HepG2 (cell line): ENCODE data around the gene ATN1. TPM values are rescaled to one million over a fixed set of nuclear protein-coding genes. Genes with fewer than 3 reads are reported as not detected.

Source experiments
- THYN1 ChIP-seq: sonication (generic); formaldehyde crosslinking; IDR thresholded peaks from 2 replicates; pipeline ENCODE4 v1.8.1; 2023; ENCODE audit warnings: low read depth, mild to moderate bottlenecking, moderate library complexity, missing genetic modification reagents, borderline replicate concordance
- microRNA counts: library from miRNA; unstranded; fragments of <30 nt; microRNA quantifications from one replicate; lab custom pipeline; 2015
- microRNA-seq: library from miRNA; unstranded; fragments of <30 nt; microRNA quantifications from one replicate; pipeline ENCODE4, GENCODE V29; 2020
- polyA plus RNA-seq, 8 experiments: library from polyadenylated mRNA; depleted of rRNA in 3 of 8; stranded (reverse) in 7 of 8; unstranded in 1 of 8; fragments of >200 nt; fragmentation: Illumina TruSeq in 4 of 8; extraction: Trizol in 4 of 8; gene quantifications; 2 replicates each; pipeline versions ENCODE4 v1.2.1 to v1.2.3, GENCODE V29; 2011 to 2016; ENCODE audit warnings: low read depth in 4 of 8, missing spikeins in 1 of 8, mixed read lengths in 1 of 8; ENCODE audit not compliant: insufficient read depth in 1 of 8
- small RNA-seq, 3 experiments: library from RNA; depleted of rRNA; stranded (forward); fragments of <200 nt; gene quantifications; one replicate each; pipeline ENCODE3, GENCODE V24; 2012; ENCODE audit warnings: low read depth in 2 of 3, low replicate concordance in 1 of 3; ENCODE audit not compliant: insufficient read length in 3 of 3, insufficient read depth in 2 of 3
- total RNA-seq, 5 experiments: library from RNA; depleted of rRNA; stranded (reverse); fragments of >200 nt; fragmentation: Illumina TruSeq; extraction: Trizol; gene quantifications; 2 replicates each; pipeline ENCODE4 v1.2.3, GENCODE V29; 2016; ENCODE audit warnings: low read depth in 1 of 5

The ATN1 gene
- total and polyA plus RNA-seq, 2 of the 13 experiments (the other 11 are each of a cell fraction or from before 2014, with no cell fraction given) = 2.1 to 8.6 TPM

DNA sequence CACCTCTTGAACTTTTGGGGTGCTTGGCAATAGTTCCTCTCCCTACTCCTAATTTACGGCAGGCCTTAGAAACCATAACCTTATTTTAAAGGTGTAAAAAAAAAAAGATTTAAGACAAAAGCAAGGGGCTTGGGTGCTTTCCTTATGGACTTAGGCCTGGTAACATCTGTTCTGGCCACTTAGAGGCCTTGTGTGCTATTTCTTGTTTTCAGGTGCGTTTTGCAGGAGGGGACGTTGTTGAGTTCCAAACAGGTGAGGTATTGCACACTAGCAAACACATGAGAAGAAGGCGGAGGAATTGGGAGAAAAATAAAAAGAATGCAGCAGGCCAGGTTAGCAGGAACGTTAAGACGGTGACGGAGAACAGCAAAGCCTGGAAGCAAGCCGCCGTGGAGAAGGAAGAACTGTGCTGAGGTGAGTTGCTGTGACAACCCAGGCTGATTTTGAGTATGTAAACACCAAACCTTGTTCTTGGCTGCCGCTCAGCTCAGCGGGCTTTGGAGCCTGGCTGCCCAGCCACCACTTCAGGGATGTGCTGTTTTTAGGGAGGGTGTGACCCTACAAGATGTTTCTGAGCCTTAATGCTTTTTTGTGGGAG is 60.3 kb downstream of the ATN1 start (continued):
- no peak for TF ChIP-seq THYN1 (CRISPR knock-in tag)

MicroRNA genes within 50 kb of the gene (microRNA counts, 767-probe panel; counts per million panel counts)
- microRNA hsa-miR-141-3p (lab: Ali Mortazavi, UCI) (not detected), microRNA hsa-miR-200c-3p (lab: Ali Mortazavi, UCI) (not detected)

Small RNA genes within 50 kb of the gene (microRNA-seq; reads per million reads assigned to microRNA genes)
- gene MIR141 (16.3 reads per million, percentile 53 among the genes with 10 or more reads in this experiment), gene MIR200C (156 reads per million, percentile 77 among the genes with 10 or more reads in this experiment)

Small RNA genes within 50 kb of the gene (small RNA-seq; reads per million reads assigned to genes)
- 0.10 to 114 (median 58.6) reads per million in 3 experiments for gene MIR141
- 2.2 to 144 (median 50.1) reads per million in 3 experiments for gene MIR200C
- gene RNU7-1 = 0 reads per million in 3 experiments
- 1.6 to 3.1 (median 1.9) reads per million in 3 experiments for gene SCARNA12

Other genes with a start within 250 kb of the ATN1 start
- 23.6 and 24.1 TPM in 2 replicates for gene ZNF384, start 238.6 kb upstream of the ATN1 start, total RNA-seq (2016; rRNA removed; fragmentation: Illumina TruSeq; extraction: Trizol)
- 54.3 and 55.3 TPM in 2 replicates for gene ZNF384, start 238.6 kb upstream of the ATN1 start, polyA plus RNA-seq (2011; rRNA removed)
- not detected in 2 replicates for gene PIANP, start 227.1 kb upstream of the ATN1 start, total RNA-seq (2016; rRNA removed; fragmentation: Illumina TruSeq; extraction: Trizol)
- gene PIANP, start 227.1 kb upstream of the ATN1 start, polyA plus RNA-seq (2011; rRNA removed) = not detected in 2 replicates
- 38.0 and 40.0 TPM in 2 replicates for gene COPS7A, start 203.9 kb upstream of the ATN1 start, total RNA-seq (2016; rRNA removed; fragmentation: Illumina TruSeq; extraction: Trizol)
- 71.4 and 73.6 TPM in 2 replicates for gene COPS7A, start 203.9 kb upstream of the ATN1 start, polyA plus RNA-seq (2011; rRNA removed)
- gene MLF2, start 174.8 kb upstream of the ATN1 start, total RNA-seq (2016; rRNA removed; fragmentation: Illumina TruSeq; extraction: Trizol) = 88.1 and 95.8 TPM in 2 replicates
- gene MLF2, start 174.8 kb upstream of the ATN1 start, polyA plus RNA-seq (2011; rRNA removed) = 167 and 178 TPM in 2 replicates
- gene PTMS, start 161.6 kb upstream of the ATN1 start, total RNA-seq (2016; rRNA removed; fragmentation: Illumina TruSeq; extraction: Trizol) = 40.5 and 42.1 TPM in 2 replicates
- gene PTMS, start 161.6 kb upstream of the ATN1 start, polyA plus RNA-seq (2011; rRNA removed) = 79.1 and 82.4 TPM in 2 replicates
- 0.11 TPM in 1 of 2 replicates, not detected in the other for gene LAG3, start 155.4 kb upstream of the ATN1 start, total RNA-seq (2016; rRNA removed; fragmentation: Illumina TruSeq; extraction: Trizol)
- gene LAG3, start 155.4 kb upstream of the ATN1 start, polyA plus RNA-seq (2011; rRNA removed) = 0.26 and 0.51 TPM in 2 replicates
- gene CD4, start 138.4 kb upstream of the ATN1 start, total RNA-seq (2016; rRNA removed; fragmentation: Illumina TruSeq; extraction: Trizol) = 0.07 and 0.27 TPM in 2 replicates
- gene CD4, start 138.4 kb upstream of the ATN1 start, polyA plus RNA-seq (2011; rRNA removed) = 0.68 and 0.95 TPM in 2 replicates
- gene GPR162, start 106.1 kb upstream of the ATN1 start, total RNA-seq (2016; rRNA removed; fragmentation: Illumina TruSeq; extraction: Trizol) = not detected in 2 replicates
- gene GPR162, start 106.1 kb upstream of the ATN1 start, polyA plus RNA-seq (2011; rRNA removed) = 0.08 and 0.10 TPM in 2 replicates
- gene P3H3, start 99.6 kb upstream of the ATN1 start, total RNA-seq (2016; rRNA removed; fragmentation: Illumina TruSeq; extraction: Trizol) = 7.9 and 20.5 TPM in 2 replicates
- 20.1 and 21.1 TPM in 2 replicates for gene P3H3, start 99.6 kb upstream of the ATN1 start, polyA plus RNA-seq (2011; rRNA removed)
- 0.17 and 1.3 TPM in 2 replicates for gene GNB3, start 87.0 kb upstream of the ATN1 start, total RNA-seq (2016; rRNA removed; fragmentation: Illumina TruSeq; extraction: Trizol)
- gene GNB3, start 87.0 kb upstream of the ATN1 start, polyA plus RNA-seq (2011; rRNA removed) = 3.6 and 3.8 TPM in 2 replicates
- gene CDCA3, start 76.7 kb upstream of the ATN1 start, total RNA-seq (2016; rRNA removed; fragmentation: Illumina TruSeq; extraction: Trizol) = 51.9 and 56.5 TPM in 2 replicates
- gene CDCA3, start 76.7 kb upstream of the ATN1 start, polyA plus RNA-seq (2011; rRNA removed) = 21.8 and 32.7 TPM in 2 replicates
- 53.4 and 56.0 TPM in 2 replicates for gene USP5, start 75.8 kb upstream of the ATN1 start, total RNA-seq (2016; rRNA removed; fragmentation: Illumina TruSeq; extraction: Trizol)
- gene USP5, start 75.8 kb upstream of the ATN1 start, polyA plus RNA-seq (2011; rRNA removed) = 39.6 and 42.8 TPM in 2 replicates
- gene TPI1, start 60.4 kb upstream of the ATN1 start, total RNA-seq (2016; rRNA removed; fragmentation: Illumina TruSeq; extraction: Trizol) = 945 and 1,237 TPM in 2 replicates
- gene TPI1, start 60.4 kb upstream of the ATN1 start, polyA plus RNA-seq (2011; rRNA removed) = 2,303 and 2,535 TPM in 2 replicates
- gene SPSB2, start 54.7 kb upstream of the ATN1 start, total RNA-seq (2016; rRNA removed; fragmentation: Illumina TruSeq; extraction: Trizol) = 4.0 and 6.2 TPM in 2 replicates
- gene SPSB2, start 54.7 kb upstream of the ATN1 start, polyA plus RNA-seq (2011; rRNA removed) = 1.9 and 2.0 TPM in 2 replicates
- gene LRRC23, start 23.1 kb upstream of the ATN1 start, total RNA-seq (2016; rRNA removed; fragmentation: Illumina TruSeq; extraction: Trizol) = 6.0 and 6.7 TPM in 2 replicates
- gene LRRC23, start 23.1 kb upstream of the ATN1 start, polyA plus RNA-seq (2011; rRNA removed) = 6.2 and 7.8 TPM in 2 replicates
- gene ENO2, start 13.4 kb upstream of the ATN1 start, total RNA-seq (2016; rRNA removed; fragmentation: Illumina TruSeq; extraction: Trizol) = 15.9 and 19.3 TPM in 2 replicates
- gene ENO2, start 13.4 kb upstream of the ATN1 start, polyA plus RNA-seq (2011; rRNA removed) = 136 and 144 TPM in 2 replicates
- not detected in 2 replicates for gene RNU7-1, start 15.9 kb downstream of the ATN1 start, total RNA-seq (2016; rRNA removed; fragmentation: Illumina TruSeq; extraction: Trizol)
- gene RNU7-1, start 15.9 kb downstream of the ATN1 start, polyA plus RNA-seq (2011; rRNA removed) = not detected in 2 replicates
- 84.0 and 89.7 TPM in 2 replicates for gene C12orf57, start 16.1 kb downstream of the ATN1 start, total RNA-seq (2016; rRNA removed; fragmentation: Illumina TruSeq; extraction: Trizol)
- gene C12orf57, start 16.1 kb downstream of the ATN1 start, polyA plus RNA-seq (2011; rRNA removed) = 287 and 302 TPM in 2 replicates
- 9.5 and 10.6 TPM in 2 replicates for gene PTPN6, start 23.4 kb downstream of the ATN1 start, total RNA-seq (2016; rRNA removed; fragmentation: Illumina TruSeq; extraction: Trizol)
- 9.1 and 10.5 TPM in 2 replicates for gene PTPN6, start 23.4 kb downstream of the ATN1 start, polyA plus RNA-seq (2011; rRNA removed)
- 291 and 394 TPM in 2 replicates for gene PHB2, start 42.7 kb downstream of the ATN1 start, total RNA-seq (2016; rRNA removed; fragmentation: Illumina TruSeq; extraction: Trizol)
- 425 and 468 TPM in 2 replicates for gene PHB2, start 42.7 kb downstream of the ATN1 start, polyA plus RNA-seq (2011; rRNA removed)
- gene EMG1, start 43.0 kb downstream of the ATN1 start, total RNA-seq (2016; rRNA removed; fragmentation: Illumina TruSeq; extraction: Trizol) = 130 and 190 TPM in 2 replicates
- gene EMG1, start 43.0 kb downstream of the ATN1 start, polyA plus RNA-seq (2011; rRNA removed) = 57.7 and 76.3 TPM in 2 replicates
- 22.1 and 44.5 TPM in 2 replicates for gene LPCAT3, start 90.5 kb downstream of the ATN1 start, total RNA-seq (2016; rRNA removed; fragmentation: Illumina TruSeq; extraction: Trizol)
- 62.7 and 64.3 TPM in 2 replicates for gene LPCAT3, start 90.5 kb downstream of the ATN1 start, polyA plus RNA-seq (2011; rRNA removed)
- gene C1S, start 132.8 kb downstream of the ATN1 start, total RNA-seq (2016; rRNA removed; fragmentation: Illumina TruSeq; extraction: Trizol) = 8.2 and 18.2 TPM in 2 replicates
- 14.5 and 23.3 TPM in 2 replicates for gene C1S, start 132.8 kb downstream of the ATN1 start, polyA plus RNA-seq (2011; rRNA removed)
- 1.7 and 3.5 TPM in 2 replicates for gene C1R, start 164.5 kb downstream of the ATN1 start, total RNA-seq (2016; rRNA removed; fragmentation: Illumina TruSeq; extraction: Trizol)
- gene C1R, start 164.5 kb downstream of the ATN1 start, polyA plus RNA-seq (2011; rRNA removed) = 6.5 and 11.2 TPM in 2 replicates
- gene C1RL, start 181.3 kb downstream of the ATN1 start, total RNA-seq (2016; rRNA removed; fragmentation: Illumina TruSeq; extraction: Trizol) = 14.2 and 28.9 TPM in 2 replicates
- 53.1 and 73.4 TPM in 2 replicates for gene C1RL, start 181.3 kb downstream of the ATN1 start, polyA plus RNA-seq (2011; rRNA removed)
- 19.8 and 21.4 TPM in 2 replicates for gene RBP5, start 200.9 kb downstream of the ATN1 start, total RNA-seq (2016; rRNA removed; fragmentation: Illumina TruSeq; extraction: Trizol)
- gene RBP5, start 200.9 kb downstream of the ATN1 start, polyA plus RNA-seq (2011; rRNA removed) = 13.8 and 17.5 TPM in 2 replicates
- gene CLSTN3, start 202.4 kb downstream of the ATN1 start, total RNA-seq (2016; rRNA removed; fragmentation: Illumina TruSeq; extraction: Trizol) = 10.8 and 26.2 TPM in 2 replicates
- gene CLSTN3, start 202.4 kb downstream of the ATN1 start, polyA plus RNA-seq (2011; rRNA removed) = 94.1 and 118 TPM in 2 replicates